GM23248 (cell line): ENCODE measurements around the gene PNMA6F.

Source experiments
- EZH2 ChIP-seq: fragments of 200-600 bp; sonication (generic); IDR thresholded peaks from 2 replicates; pipeline ENCODE4 v1.6.1; 2018; ENCODE audit warnings: antibody characterized with exemption, mild to moderate bottlenecking; ENCODE audit not compliant: insufficient read depth, poor library complexity, severe bottlenecking
- EZH2phosphoT487 ChIP-seq: fragments of 200-600 bp; sonication (generic); IDR thresholded peaks from 2 replicates; pipeline ENCODE4 v1.6.1; 2018; ENCODE audit warnings: antibody characterized with exemption, moderate library complexity, mild to moderate bottlenecking, low read depth; ENCODE audit not compliant: insufficient read depth

GRCh38 chrX:153352858-153353257 is 31.3 kb upstream of the PNMA6F start:
- TF ChIP-seq EZH2phosphoT487, result no peak
- TF ChIP-seq EZH2, result no peak
